HG02678 (cell line): ENCODE results near the gene ATP6V1F.

Experiments
- ATAC-seq: cut with Tn5 transposase; IDR thresholded peaks from one replicate; pipeline ENCODE4 v1.9.1; 2021; ENCODE audit warnings: mild to moderate bottlenecking, moderate library complexity; ENCODE audit not compliant: unreplicated experiment

The ATP6V1F gene

DNA sequence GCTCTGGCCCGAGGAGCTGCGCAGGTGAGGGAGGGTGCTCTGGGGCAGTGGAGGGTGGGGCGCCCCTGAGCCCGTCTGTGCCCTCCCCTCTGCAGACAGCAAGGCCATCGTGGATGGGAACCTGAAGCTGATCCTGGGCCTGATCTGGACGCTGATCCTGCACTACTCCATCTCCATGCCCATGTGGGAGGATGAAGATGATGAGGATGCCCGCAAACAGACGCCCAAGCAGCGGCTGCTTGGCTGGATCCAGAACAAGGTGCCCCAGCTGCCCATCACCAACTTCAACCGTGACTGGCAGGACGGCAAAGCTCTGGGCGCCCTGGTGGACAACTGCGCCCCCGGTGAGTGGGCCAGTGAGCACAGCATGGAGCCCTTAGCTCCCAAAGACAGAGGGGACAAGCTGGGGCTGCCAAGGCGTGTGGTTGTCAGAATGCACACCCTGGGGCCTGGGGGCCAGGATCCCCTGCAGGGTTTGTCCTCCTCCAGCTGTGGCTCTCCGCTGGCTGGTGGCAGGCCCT is 27.4 kb upstream of the ATP6V1F start:
- ATAC-seq, result no peak

DNA sequence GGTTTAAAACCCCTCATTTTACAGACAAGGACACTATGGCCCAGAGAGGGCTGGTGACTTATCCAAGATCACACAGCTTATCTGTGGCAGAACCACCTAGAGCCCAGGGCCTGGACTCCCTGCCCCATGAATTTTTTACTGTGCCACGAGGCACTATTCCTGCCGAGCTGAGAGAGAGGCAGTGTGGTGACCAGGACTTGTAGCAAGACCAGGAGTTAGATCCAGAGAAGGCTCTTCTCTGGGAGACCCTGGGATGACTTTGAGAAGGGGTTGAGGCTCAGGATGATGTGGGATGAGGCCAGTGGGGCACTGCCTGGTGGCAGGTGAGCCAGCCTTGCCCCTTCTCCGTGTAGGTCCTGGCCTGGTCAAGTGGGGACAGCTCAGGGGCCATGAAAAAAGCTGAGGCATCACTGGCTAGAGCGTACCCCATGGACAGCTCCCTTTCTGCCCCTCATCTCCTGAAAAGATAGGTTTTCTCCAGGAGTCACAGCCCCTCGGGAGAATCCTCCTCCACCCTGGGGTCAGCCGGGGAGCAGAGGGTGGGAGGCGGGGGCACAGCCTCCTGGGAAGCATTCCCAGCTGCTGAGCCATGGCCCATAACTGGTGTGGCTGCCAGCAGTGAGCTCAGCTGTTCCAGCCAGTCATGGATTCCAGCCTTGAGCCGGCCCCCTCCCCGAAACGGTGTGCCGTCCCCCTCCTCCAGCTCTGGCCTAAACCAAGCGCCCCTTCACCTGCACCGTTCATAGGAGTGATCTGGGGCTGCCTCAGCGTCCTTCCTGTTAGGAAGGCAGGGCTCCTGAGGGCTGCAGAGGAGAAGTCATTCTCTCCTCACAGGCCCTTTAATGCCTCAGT is 26.6 kb upstream of the ATP6V1F start:
- ATAC-seq, result no peak

DNA sequence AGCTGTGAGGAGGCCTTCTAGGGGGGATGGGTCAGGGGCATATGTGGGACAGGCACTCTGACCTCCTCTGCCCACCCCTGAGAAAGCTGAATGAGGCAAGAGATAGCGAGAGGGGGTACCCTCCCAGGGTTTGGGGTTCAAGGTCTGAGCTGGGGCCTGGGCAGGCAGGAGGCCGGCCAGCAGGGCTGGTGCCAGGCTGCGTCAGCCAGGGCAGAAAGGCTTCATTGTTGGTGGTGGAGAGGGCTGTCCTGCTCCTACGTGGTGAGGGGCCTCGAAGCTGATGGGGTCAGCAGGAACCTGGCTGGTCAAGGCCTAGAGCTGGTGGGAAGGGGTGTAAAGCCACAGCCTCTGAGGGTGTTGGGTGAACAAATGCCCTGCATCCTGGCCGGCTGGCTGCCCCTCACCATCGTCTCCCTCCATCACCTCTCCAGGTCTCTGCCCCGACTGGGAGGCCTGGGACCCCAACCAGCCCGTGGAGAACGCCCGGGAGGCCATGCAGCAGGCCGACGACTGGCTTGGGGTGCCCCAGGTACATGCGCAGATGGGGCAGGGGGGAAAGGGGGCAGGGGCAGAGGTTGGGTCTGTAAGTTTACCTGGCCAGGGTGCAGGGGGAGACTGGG is 25.8 kb upstream of the ATP6V1F start:
- ATAC-seq, result no peak

DNA sequence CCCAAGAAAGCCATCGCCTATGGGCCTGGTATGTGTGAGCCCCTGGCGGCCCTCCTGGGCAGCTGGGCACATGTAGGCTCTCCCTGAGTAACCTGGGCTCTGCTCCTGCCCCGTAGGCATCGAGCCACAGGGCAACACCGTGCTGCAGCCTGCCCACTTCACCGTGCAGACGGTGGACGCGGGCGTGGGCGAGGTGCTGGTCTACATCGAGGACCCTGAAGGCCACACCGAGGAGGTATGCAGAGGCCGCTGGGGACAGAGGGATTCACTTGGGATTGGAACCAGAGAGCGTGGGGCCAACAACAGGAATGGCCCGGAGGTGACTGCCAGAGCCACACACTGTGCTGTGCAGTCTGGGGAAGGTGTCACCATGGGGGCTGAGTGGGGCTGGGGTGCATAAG is 25.1 kb upstream of the ATP6V1F start:
- ATAC-seq, result no peak

DNA sequence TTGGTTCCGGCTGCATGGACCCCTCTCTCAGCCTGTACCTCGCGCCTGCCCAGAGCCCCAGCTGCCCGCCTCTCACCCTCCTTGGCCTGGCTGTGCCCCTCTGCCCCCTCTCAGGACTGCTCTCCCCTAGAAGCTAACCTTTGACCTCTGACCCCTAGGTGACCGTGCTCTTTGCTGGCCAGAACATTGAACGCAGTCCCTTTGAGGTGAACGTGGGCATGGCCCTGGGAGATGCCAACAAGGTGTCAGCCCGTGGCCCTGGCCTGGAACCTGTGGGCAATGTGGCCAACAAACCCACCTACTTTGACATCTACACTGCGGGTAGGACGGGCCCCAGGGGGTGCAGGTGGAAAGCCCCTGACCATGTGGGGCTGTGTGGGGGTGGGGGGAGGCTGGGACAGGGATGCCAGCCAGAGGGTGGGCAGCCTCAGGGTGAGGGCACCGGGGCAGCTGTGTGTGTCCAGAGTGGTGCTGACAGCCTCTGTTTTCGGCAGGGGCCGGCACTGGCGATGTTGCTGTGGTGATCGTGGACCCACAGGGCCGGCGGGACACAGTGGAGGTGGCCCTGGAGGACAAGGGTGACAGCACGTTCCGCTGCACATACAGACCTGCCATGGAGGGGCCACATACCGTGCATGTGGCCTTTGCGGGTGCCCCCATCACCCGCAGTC is 24.4 kb upstream of the ATP6V1F start:
- no peak for ATAC-seq

DNA sequence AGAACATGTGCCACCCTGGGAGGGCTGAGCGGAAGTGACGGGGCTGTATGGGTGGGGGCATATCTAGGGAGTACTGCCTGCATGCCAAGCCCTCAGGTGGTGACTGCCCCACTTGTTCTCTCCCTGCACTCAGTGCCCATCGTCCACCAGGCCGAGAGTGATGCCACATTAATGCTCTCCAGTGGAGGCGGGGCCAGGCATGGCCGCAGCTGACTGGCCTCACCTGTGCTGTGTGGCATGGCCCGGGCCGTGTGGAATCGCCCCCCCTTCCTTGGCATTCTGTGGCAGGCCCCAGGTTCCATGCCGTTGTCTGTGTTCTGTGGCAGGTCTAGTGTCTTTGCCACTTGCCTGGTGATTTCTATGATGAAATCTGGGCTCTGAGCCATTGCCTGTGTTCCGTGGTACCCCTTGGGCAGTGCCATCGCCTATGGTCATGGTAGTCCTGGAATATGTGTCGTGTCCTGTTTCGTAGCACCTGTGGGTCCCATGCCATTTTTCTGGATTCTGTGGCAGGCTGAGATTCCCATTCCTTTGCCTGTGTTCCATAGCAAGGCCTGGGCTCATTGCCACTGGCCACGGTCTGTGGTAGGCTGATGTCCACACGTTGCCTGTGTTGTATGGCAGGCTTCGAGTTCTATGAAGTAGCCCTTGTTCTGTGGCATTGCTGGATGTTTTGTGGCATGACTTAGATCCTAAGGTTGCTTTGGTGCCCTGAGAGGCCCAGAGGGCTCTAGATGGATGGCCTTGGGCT is 23.5 kb upstream of the ATP6V1F start:
- ATAC-seq, result no peak

DNA sequence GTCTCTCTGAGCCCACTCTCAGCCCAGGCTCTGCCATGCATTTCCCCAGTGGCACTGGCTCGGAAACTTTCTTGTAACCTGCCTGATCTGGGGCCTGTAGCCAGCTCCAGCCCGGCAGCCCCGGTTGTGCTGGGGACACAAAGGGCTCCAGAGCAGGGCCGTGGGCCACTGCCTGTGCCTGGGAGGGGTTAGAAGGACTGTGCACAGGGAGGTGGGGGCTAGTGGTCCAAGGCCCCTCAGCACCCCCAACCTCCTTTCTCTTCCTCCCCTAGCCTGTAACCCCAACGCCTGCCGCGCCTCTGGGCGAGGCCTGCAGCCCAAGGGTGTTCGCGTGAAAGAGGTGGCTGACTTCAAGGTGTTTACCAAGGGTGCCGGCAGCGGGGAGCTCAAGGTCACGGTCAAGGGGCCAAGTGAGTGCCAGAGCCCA is 22.9 kb upstream of the ATP6V1F start:
- no peak for ATAC-seq

DNA sequence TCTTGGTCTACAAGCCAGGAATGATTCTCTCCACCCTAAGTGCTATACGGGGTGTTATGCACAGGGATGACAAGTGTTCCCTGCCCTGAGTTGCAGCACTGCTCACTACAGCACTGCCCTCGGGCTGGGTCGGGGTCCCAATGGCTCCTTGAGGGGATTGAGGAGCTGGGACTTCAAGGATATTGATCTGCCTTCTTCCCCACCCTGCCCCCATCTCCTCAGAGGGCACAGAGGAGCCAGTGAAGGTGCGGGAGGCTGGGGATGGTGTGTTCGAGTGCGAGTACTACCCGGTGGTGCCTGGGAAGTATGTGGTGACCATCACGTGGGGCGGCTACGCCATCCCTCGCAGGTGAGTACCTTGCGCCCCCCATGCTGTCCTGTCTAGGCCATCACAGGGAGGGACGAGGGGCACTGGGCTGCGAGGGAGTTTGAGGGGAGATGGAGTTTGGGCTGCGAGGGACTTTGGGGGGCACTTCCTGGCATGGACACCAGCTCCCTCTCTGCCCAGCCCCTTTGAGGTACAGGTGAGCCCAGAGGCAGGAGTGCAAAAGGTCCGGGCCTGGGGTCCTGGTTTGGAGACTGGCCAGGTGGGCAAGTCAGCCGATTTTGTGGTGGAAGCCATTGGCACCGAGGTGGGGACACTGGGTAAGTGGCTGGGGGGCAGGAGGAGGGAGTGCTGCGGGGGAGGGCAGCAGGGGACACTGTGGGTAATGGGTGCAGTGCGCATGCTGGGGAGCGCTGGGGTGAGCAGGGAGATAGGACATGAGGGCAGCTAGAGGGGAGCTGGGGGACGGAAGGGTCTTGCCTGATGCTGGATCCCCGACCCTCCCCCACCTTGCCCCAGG is 22.1 kb upstream of the ATP6V1F start:
- ATAC-seq, result no peak

DNA sequence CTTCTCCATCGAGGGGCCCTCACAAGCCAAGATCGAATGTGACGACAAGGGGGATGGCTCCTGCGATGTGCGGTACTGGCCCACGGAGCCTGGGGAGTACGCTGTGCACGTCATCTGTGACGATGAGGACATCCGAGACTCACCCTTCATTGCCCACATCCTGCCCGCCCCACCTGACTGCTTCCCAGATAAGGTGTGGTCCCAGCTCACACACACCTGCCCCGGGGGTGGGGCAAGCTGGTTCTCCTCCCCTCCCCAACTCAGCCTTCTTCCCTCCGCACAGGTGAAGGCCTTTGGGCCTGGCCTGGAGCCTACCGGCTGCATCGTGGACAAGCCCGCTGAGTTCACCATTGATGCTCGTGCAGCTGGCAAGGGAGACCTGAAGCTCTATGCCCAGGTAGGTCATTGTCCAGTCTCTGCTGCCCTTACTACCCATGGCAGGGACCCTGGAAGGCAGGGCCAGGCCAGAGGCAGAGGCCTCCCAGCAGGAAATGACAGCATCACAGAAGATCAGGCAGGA is 21.4 kb upstream of the ATP6V1F start:
- no peak for ATAC-seq

DNA sequence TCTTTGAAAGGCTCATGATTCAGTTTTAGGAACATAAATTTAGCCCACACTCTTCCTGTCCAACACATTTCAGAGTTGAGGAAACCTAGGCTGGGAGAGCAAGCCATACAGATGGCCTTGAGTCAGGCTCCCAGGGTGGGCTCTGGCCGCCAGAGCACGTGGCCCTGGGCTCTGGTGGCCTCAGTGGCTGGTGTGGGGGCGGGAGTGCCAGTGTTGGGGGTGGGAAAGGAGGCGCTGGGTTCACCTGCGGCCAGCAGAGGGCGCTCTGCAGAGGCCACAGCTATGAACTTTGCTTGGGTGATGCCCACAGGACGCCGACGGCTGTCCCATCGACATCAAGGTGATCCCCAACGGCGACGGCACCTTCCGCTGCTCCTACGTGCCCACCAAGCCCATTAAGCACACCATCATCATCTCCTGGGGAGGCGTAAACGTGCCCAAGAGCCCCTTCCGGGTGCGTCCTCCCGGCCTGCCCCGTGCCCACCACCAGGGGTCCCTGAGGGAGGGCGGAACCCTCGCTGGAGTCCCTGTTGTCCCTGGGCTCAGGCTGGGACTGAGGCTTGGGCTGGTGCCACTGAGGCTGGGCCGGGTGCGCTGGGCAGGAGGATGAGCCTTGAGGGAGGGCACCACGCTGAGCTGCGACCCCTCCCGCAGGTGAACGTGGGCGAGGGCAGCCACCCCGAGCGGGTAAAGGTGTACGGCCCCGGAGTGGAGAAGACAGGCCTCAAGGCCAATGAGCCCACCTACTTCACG is 20.6 kb upstream of the ATP6V1F start:
- ATAC-seq, result no peak

DNA sequence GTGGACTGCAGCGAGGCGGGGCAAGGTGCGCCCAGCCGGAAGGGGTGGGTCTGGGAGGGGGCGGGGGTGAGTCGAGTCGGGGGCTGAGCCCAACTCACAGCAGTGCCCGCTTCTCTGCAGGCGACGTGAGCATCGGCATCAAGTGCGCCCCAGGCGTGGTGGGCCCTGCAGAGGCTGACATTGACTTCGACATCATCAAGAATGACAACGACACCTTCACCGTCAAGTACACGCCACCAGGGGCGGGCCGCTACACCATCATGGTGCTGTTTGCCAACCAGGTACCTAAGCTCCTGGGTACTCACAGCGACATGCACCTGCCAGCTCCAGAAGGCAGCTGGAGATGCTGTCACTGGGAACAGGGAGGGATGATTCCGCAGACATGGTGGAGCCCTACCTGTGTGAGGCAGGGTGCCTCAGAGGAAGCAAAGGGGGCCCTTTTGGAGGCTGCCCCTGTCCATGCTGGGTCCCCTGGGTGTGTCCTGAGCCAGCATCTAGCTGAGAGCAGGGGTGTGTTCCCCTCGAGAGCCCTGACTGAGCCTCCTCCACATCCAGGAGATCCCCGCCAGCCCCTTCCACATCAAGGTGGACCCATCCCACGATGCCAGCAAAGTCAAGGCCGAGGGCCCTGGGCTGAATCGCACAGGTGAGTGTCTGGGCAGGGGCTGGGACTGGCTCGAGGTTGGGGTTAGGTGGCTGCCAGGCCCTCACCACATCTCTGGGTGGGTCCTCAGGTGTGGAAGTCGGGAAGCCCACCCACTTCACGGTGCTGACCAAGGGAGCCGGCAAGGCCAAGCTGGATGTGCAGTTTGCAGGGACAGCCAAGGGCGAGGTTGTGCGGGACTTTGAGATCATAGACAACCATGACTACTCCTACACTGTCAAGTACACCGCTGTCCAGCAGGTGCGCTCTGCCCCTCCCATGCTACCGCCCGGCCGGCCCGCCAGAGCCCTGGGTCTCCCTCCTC is 19.7 kb upstream of the ATP6V1F start:
- ATAC-seq, result no peak

DNA sequence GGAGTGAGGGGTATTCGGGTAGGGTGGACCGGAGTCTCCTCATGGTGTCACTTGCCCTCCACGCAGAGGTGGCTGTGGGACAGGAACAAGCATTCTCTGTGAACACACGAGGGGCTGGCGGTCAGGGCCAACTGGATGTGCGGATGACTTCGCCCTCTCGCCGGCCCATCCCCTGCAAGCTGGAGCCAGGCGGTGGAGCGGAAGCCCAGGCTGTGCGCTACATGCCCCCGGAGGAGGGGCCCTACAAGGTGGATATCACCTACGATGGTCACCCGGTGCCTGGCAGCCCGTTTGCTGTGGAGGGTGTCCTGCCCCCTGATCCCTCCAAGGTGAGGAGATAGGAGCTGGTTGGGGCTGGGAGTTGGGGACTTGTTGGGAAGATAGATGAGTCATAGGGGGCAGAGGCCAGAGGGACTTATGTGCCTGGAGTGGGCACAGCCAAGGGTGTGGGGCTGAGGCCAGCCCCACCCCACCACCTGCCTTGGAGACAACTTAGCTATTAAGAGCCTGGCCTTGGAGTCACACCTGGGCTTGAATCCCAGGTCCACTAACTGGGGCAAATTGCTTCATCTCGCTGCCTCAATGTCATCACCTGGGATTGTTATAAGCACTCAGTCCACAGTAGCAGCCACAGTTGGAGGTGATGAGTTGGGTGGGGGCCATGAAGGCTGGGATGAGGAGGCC is 18.6 kb upstream of the ATP6V1F start:
- no peak for ATAC-seq

DNA sequence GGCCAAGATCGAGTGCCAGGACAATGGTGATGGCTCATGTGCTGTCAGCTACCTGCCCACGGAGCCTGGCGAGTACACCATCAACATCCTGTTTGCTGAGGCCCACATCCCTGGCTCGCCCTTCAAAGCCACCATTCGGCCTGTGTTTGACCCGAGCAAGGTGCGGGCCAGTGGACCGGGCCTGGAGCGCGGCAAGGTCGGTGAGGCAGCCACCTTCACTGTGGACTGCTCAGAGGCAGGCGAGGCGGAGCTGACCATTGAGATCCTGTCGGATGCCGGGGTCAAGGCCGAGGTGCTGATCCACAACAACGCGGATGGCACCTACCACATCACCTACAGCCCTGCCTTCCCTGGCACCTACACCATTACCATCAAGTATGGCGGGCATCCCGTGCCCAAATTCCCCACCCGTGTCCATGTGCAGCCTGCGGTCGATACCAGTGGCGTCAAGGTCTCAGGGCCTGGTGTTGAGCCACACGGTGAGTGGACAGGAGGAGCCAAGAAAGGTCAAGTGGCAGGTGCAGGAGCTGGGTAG is 17.8 kb upstream of the ATP6V1F start:
- no peak for ATAC-seq

DNA sequence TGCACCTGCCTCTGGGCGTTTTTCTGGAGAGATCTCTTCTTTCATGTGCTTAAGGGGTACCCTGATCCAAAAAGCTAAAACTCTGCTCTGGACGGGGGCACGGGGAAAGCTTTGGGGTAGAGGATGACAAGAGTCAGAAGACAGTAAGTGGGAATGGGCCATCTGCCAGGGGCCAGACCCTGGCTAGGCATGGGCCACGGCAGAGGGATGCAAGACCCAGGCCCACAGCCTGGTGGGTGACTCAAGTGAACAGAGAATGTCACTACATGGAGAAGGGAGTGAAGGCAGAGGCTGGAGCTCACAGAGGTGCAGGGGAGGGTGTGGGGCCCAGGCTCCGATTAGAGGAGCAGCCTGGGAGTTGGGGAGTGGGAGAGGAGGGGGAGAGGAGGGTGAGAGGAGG is 17.2 kb upstream of the ATP6V1F start:
- ATAC-seq, result no peak

DNA sequence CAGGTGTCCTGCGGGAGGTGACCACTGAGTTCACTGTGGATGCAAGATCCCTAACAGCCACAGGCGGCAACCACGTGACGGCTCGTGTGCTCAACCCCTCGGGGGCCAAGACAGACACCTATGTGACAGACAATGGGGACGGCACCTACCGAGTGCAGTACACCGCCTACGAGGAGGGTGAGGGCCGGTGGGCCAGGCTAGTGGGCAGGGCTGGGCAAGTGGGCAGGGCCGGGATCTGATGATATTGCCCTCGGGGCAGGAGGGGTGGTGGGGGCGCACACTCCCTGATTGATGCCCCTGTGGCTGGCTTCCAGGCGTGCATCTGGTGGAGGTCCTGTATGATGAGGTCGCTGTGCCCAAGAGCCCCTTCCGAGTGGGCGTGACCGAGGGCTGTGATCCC is 16.7 kb upstream of the ATP6V1F start:
- no peak for ATAC-seq

DNA sequence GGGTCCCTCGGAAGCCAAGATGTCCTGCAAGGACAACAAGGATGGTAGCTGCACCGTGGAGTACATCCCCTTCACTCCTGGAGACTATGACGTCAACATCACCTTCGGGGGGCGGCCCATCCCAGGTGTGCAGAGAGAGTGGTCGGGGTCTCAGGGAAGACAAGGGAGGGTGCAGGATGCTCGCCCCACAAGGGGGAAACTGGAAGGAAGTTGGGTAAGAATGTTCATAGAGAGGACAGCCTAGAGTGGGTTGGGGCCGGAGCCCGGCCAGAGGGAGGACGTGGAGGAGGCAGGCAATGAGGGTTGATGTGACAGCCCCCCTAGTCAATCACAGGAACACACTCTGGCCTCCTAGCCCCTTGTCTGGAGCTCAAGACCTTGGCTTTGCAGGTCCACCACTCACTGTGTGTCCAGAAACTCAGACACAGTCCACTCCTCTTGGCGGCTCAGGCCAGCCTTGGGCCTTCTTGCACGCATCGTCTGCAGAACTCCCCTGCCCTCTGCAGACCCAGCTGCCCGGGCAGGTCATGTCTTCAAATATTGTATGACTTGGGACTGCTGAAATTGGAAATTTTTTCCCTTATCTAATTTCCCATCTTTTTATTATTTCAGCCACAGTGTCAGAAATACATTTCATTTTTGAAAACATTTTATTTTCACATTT is 15.7 kb upstream of the ATP6V1F start:
- no peak for ATAC-seq
